ENCODE measurements around the gene GPD1.

The GPD1 gene

GRCh38 chr12:50070314-50071060 is 33.3 kb upstream of the GPD1 start:
- no peak overlapping the region for H3K27ac ChIP-seq
- H3K9me3 ChIP-seq (ENCODE audit: severe bottlenecking), result no peaks in the 10 kb centered on the region
- no peak overlapping the region for H3K4me3 ChIP-seq (ENCODE audit: low read depth, low read length)
- 0 out of 2 replicates have a peak, but pooled peaks cover 6% of the 10 kb centered on the region for H3K36me3 ChIP-seq
- DNase-seq, result peak; percentile 82
- no peaks in the 10 kb centered on the region for H3K27me3 ChIP-seq (ENCODE audit: insufficient read depth, low read depth, severe bottlenecking)
- peak; percentile 91 for TF ChIP-seq CTCF (IDR thresholded peaks at IDR 0.05; ENCODE audit: low read depth, low read length)

- no peak for DNase-seq
Measured at GRCh38 chr12:50072198-50072907, 31.5 kb upstream of the GPD1 start.

GRCh38 chr12:50073206-50073605 is 30.6 kb upstream of the GPD1 start:
- DNase-seq, result no peak
- no peak overlapping the region for H3K4me3 ChIP-seq (ENCODE audit: low read depth, low read length)
- no peak for TF ChIP-seq CTCF (IDR thresholded peaks at IDR 0.05; ENCODE audit: low read depth, low read length)

More at GRCh38 chr12:50072198-50072907, 31.5 kb upstream of the GPD1 start:
- Histone ChIP-seq H3K4me3 (ENCODE audit: low read depth, low read length) (no peak overlapping the region), H3K27ac (no peak overlapping the region), H3K36me3 (0 out of 2 replicates have a peak, but pooled peaks cover 6% of the 10 kb centered on the region), H3K9me3 (ENCODE audit: severe bottlenecking) (no peaks in the 10 kb centered on the region), H3K27me3 (ENCODE audit: insufficient read depth, low read depth, severe bottlenecking) (no peaks in the 10 kb centered on the region)
- TF ChIP-seq CTCF (IDR thresholded peaks at IDR 0.05; ENCODE audit: low read depth, low read length), result no peak

GRCh38 chr12:50073712-50074111 is 30.1 kb upstream of the GPD1 start:
- no peak for DNase-seq
- TF ChIP-seq CTCF (IDR thresholded peaks at IDR 0.05; ENCODE audit: low read depth, low read length), result no peak
- Histone ChIP-seq H3K4me3 (ENCODE audit: low read depth, low read length) (no peak overlapping the region), H3K27ac (no peak overlapping the region), H3K36me3 (0 out of 2 replicates have a peak, but pooled peaks cover 4% of the 10 kb centered on the region), H3K9me3 (ENCODE audit: severe bottlenecking) (no peaks in the 10 kb centered on the region), H3K27me3 (ENCODE audit: insufficient read depth, low read depth, severe bottlenecking) (no peaks in the 10 kb centered on the region)

More at GRCh38 chr12:50073206-50073605, 30.6 kb upstream of the GPD1 start:
- Histone ChIP-seq H3K9me3 (ENCODE audit: severe bottlenecking) (no peaks in the 10 kb centered on the region), H3K36me3 (0 out of 2 replicates have a peak, but pooled peaks cover 6% of the 10 kb centered on the region), H3K27ac (no peak overlapping the region), H3K27me3 (ENCODE audit: insufficient read depth, low read depth, severe bottlenecking) (no peaks in the 10 kb centered on the region)

GRCh38 chr12:50074936-50075807 is 28.6 kb upstream of the GPD1 start:
- peak; percentile 88 for DNase-seq
- Histone ChIP-seq H3K9me3 (ENCODE audit: severe bottlenecking) (no peaks in the 10 kb centered on the region), H3K36me3 (no peaks in the 10 kb centered on the region), H3K4me3 (ENCODE audit: low read depth, low read length) (no peak overlapping the region), H3K27me3 (ENCODE audit: insufficient read depth, low read depth, severe bottlenecking) (no peaks in the 10 kb centered on the region), H3K27ac (peak overlapping the region; percentile 18; the same call in 1 of the 2 replicates)
- peak; percentile 96 for TF ChIP-seq CTCF (IDR thresholded peaks at IDR 0.05; ENCODE audit: low read depth, low read length)

All from WERI-Rb-1 (cell line).